Stimulated activated CD4-positive, alpha-beta T cell treated with anti-CD3 and anti-CD28 coated beads, TNF-alpha, amount 100 ng/mL, for 24 hours (primary cell): ENCODE results near the gene OR4N2.
"Not testable (repeated sequence)": the region's sequence is repeated elsewhere in the genome, so short reads cannot be mapped to it uniquely, and the experiment has no call there.

ENCODE experiments used
- DNase-seq, 3 experiments: peaks; one replicate each; pipeline ENCODE4 v3.0.0-alpha.2; 2020; ENCODE audit warnings: low read depth in 3 of 3

OR4N2 gene

DNA sequence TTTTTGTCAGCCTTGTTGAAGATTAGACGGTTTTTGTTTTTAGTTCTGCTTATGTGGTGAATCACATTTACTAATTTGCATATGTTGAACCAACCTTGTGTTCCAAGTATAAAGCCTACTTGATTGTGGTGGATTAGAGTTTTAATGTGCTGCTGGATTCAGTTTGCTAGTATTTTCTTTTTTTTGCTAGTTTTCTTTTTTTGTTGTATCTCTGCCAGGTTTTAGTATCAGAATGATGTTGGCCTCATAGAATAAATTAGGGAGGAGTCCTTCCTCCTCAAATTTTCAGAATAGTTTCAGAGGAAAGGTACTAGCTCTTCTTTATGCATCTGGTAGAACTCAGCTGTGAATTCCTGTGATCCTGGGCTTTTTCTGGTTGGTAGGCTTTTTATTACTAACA lies at the start of gene OR4N2:
Gene OR4N2, plus strand, starts transcription at position 301 of the 400 bp plus-strand sequence. CDS start 23,679 bp downstream, outside the sequence.
- not testable (repeated sequence) for DNase-seq

GRCh38 chr14:19754172-19754571 lies 49.4 kb upstream of the OR4N2 start:
- no peak for DNase-seq

- not testable (repeated sequence) for DNase-seq
These were observed 32.1 kb upstream of the OR4N2 start for GRCh38 chr14:19771491-19771890.

- no peak for DNase-seq
These were observed 31.6 kb upstream of the OR4N2 start for GRCh38 chr14:19771895-19772430.

DNA sequence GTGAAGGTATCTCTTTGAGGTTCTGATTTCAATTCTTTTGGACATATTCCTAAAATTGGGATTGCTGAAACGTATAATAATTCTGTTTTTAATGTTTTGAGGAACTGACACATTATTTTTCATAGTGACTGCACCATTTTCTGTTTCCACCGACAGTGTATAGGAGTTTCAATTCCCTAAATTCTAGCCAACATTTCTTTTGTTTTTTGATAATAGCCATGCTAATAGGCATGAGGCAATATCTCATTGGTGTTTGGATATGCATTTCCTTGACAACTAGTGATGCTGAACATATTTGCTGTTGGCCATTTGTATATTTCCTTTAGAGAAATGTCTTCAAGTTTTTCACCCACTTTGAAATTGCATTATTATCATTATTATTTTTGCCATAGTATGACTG lies 31.1 kb upstream of the OR4N2 start:
- not testable (repeated sequence) for DNase-seq

- not testable (repeated sequence) for DNase-seq
These were observed 30.4 kb upstream of the OR4N2 start, which contains the start of gene OR4M1 for GRCh38 chr14:19773204-19773603. Gene OR4M1, plus strand, starts transcription at chr14:19773504. Its CDS starts 6,819 bp downstream, at chr14:19780323.

DNA sequence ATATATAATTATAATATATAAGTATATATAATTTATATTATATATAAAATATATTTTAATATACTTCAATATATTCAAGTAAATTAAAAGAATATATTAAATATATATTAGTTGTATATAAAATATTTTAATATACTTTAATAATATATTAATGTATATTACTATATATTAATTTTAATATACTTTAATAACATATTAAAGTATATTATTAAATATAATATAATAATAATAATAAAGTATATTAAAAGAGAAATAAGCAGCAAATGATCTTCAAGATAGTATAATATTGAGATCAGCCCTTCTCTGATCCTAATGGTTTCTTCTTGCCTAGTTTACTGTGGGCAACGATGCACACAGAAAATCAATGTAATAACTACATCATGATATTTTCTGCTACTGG lies 28.0 kb upstream of the OR4N2 start:
- no peak for DNase-seq

DNA sequence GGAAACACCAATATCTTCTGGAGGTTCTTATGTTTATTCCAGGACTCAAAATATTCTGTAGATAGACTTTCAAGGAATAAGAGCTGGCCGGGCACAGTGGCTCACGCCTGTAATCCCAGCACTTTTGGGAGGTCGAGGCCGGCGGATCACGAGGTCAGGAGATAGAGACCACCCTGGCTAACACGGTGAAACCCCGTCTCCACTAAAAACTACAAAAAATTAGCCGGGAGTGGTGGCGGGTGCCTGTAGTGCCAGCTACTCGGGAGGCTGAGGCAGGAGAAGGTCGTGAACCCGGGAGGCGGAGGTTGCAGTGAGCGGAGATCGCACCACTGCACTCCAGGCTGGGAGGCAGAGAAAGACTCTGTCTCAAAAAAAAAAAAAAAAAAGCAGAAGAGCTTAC lies 17.7 kb upstream of the OR4N2 start:
- not testable (repeated sequence) for DNase-seq

- not testable (repeated sequence) for DNase-seq
These were observed 16.3 kb upstream of the OR4N2 start for GRCh38 chr14:19787318-19787717.

- DNase-seq: not testable (repeated sequence)
These were observed 15.4 kb upstream of the OR4N2 start for GRCh38 chr14:19788150-19788549.

DNA sequence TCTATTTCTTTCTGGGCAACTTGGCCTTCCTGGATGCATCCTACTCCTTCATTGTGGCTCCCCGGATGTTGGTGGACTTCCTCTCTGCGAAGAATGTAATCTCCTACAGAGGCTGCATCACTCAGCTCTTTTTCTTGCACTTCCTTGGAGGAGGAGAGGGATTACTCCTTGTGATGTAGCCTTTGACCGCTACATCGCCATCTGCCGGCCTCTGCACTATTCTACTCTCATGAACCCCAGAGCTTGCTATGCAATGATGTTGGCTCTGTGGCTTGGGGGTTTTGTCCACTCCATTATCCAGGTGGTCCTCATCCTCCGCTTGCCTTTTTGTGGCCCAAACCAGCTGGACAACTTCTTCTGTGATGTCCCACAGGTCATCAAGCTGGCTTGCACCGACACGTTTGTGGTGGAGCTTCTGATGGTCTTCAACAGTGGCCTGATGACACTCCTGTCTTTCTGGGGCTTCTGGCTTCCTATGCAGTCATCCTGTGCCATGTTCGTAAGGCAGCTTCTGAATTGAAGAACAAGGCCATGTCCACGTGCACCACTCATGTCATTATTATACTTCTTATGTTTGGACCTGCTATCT lies 7.0 kb upstream of the OR4N2 start:
- not testable (repeated sequence) for DNase-seq

GRCh38 chr14:19799880-19800279 lies 3.7 kb upstream of the OR4N2 start:
- DNase-seq: no peak

DNA sequence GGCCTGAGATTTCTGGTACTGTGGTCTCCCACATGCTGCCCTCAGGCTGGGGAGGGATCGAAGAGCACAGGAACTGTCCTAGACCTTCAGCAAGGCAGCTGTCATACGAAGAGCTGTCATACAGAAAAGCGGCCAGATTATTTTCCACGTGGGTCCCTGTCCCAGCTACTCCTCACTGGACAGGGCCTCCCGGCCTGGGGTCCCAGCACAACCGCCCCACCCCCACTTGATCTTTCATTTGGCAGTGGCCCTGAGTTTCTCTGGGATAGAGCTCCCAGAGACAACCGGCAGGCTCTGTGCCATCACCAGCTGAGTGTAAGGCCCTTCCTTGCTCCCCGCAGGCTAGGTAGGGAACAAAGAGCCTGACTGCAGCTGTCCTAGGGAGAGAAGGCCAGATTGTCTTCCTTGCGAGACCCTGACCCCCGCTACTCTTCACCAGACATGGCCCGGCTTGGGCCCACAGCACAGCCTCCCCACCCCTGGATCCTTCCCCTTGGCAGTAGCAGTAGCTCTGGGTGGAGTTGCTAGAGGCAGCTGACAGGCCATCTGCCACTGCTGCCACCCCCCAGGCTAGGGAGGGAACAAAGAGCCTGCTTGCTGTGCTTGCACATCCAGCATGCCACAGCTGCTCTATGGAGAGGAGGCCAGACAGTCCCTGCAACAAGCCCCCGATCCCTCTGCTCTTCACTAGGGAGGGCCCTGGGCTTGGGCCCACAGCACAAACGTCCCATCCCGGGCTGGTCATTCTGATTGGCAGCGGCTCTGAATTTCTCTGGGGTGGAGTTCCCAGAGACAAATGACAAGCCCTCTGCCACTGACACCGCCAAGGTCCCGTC lies 3.1 kb upstream of the OR4N2 start:
- DNase-seq: no peak

GRCh38 chr14:19801118-19801464 lies 2.5 kb upstream of the OR4N2 start:
- no peak for DNase-seq

DNA sequence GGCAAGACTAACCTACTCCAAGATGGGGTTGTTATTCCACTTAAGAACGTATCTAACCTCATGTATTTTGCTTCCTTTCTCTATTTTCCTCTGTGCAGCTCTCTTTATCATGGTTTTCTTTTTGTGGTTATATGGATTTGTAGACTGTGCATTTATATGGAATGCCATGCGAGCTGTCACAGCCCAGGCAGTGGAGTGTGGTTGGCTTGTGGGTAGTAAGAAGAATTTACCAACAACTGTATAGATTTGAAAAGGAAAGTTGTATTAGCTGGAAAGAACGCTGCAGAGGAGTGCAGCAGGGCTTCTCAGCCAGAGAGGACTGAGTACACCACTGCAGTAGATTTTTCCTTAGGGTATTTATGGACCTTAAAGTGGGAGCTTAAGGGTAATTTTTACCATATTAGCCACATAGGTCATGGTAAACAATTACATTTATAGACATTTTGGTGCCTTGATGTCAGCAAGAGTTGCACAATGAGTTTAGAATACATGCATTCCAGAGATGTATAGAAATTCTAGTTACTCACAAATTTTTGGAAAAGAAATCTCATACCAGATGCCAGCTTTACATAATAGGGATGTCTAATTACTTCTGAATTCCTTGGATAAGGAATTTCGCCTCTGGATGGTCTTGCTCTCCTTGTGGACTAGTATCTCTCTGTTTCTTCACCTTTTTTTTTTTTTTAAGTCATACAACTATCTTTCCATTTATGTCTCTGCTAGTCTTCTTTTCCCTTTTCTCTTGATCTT lies 9.8 kb downstream of the OR4N2 start:
- DNase-seq: not testable (repeated sequence)

DNA sequence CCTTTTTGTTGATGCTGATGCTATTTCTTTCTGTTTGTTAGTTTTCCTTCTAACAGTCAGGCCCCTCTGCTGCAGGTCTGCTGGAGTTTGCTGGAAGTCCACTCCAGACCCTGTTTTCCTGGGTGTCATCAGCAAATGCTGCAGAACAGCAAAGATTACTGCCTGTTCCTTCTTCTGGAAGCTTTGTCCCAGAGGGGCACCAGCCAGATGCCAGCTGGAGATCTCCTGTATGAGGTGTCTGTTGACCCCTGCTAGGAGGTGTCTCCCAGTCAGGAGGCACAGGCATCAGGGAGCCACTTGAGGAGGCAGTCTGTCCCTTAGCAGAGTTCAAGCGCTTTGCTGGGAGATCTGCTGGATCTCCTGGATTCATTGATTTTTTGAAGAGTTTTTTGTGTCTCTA lies 16.3 kb downstream of the OR4N2 start:
- DNase-seq: not testable (repeated sequence)

DNA sequence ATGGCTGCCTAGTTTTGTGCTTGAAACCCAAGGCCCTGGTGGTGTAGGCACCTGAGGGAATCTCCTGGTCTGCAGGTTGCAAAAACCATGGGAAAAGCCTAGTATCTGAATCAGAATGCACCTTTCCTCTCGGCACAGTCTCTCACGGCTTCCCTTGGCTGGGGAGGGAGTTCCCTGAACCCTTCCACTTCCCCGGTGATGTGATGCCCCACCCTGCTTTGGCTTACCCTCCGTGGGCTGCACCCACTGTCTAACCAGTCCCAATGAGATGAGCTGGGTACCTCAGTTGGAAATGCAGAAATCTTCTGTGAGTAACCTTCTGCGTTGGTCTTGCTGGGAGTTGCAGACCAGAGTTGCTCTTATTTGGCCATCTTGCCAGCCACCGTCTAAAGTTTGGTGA lies 17.4 kb downstream of the OR4N2 start:
- DNase-seq: not testable (repeated sequence)

DNA sequence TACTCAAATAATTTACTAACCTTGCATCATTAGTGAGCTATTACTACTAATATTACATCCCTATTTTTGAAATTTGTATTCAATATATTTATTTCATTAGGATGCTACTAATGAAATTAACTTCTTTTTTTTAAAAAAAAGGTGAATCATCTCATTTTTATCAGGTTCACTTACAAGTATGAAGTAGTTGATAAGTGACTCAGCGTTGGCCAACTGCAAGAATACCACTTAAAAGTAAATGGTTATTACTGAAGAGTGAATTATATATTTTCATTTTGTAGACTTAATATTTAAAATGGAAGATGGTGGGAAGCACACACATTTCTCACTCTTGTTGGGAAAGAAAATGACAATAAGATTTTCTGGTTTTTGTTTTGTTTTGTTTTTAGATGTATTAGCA lies 19.6 kb downstream of the OR4N2 start:
- no peak for DNase-seq

DNA sequence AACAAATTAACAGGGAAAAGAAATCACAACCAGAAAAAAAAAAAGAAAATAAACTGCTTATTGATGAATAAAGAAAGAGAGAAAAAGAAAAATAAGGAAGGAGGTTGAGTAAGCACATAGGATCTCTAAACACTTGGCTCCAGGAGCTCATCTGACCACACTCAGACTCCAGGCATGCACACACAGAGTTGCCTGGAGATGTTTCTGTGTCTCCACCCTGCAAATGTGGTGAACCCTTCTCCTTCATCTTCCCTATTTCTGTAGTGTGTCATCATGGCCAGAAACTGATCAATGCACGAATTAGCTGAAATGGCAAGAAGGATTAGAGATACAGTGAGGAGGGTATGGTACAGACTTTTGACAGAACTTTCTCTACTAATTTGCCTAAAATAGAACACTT lies 20.2 kb downstream of the OR4N2 start:
- no peak for DNase-seq

- DNase-seq: not testable (repeated sequence)
These were observed 24.2 kb downstream of the OR4N2 start for GRCh38 chr14:19827626-19828244.

- DNase-seq: no peak
These were observed 24.7 kb downstream of the OR4N2 start for GRCh38 chr14:19828314-19828713.
